Right cardiac atrium (tissue), 5 donors: ENCODE data around the gene CEP126. TPM values are rescaled to one million over a fixed set of nuclear protein-coding genes. Genes with fewer than 3 reads are reported as not detected.

Experiments
- ATAC-seq, 2 donors: fragments of 200-7000 bp; cut with Tn5 transposase; one replicate each; pipeline versions ENCODE4 v1.8.0 to v1.9.1; 2020; ENCODE audit warnings: moderate library complexity in 2 of 2, mild to moderate bottlenecking in 1 of 2
- DNase-seq, 3 donors: peaks; one replicate each; pipeline ENCODE4 v3.0.0-alpha.2; 2020
- H3K27ac ChIP-seq: one replicate; pipeline ENCODE4 v1.5.1; 2013; ENCODE audit warnings: mild to moderate bottlenecking, low read length, control low read depth, moderate library complexity
- H3K27me3 ChIP-seq: one replicate; pipeline ENCODE4 v1.6.1; 2013; ENCODE audit not compliant: control insufficient read depth, insufficient read depth
- H3K4me1 ChIP-seq: one replicate; pipeline ENCODE4 v1.6.1; 2013; ENCODE audit warnings: low read length; ENCODE audit not compliant: control insufficient read depth, insufficient read depth
- H3K4me3 ChIP-seq: one replicate; pipeline ENCODE4 v1.5.1; 2013; ENCODE audit warnings: low read length, control low read depth
- H3K9me3 ChIP-seq: one replicate; pipeline ENCODE4 v1.6.1; 2013; ENCODE audit warnings: low read length; ENCODE audit not compliant: control insufficient read depth
- WGBS: extraction: QIAGEN DNeasy Blood & Tissue Kit; methylation state at CpG from one replicate; pipeline ENCODE4 v1.1.7; 2013; 5-methylcytosine and 5-hydroxymethylcytosine counted together
- intact Hi-C, 4 donors: fragments of 100-400 bp; cut with DNase I; formaldehyde crosslinking; loops; one replicate each; pipeline versions ENCODE4 v1.11.0 to v1.14.0; 2022 to 2023
- polyA plus RNA-seq: library from polyadenylated mRNA; stranded (reverse); fragments of 200-250 nt; gene quantifications from one replicate; pipeline ENCODE4 v1.2.3, GENCODE V29; 2013
- total RNA-seq, 4 donors: library from RNA; stranded (reverse); fragmentation: NEBNext Ultra II Directional; extraction: Animal tissue kit (Norgen Biotek cat#: 25700); gene quantifications; one replicate each; pipeline ENCODE4 v1.2.1, GENCODE V29; 2021
- donor health status: healthy with polysubstance abuse.
- donor health status: DM: no; HTN: yes; CAD: no.
- donor health status: DM: no; HTN: no; CAD: no.
- donor health status: DM: no; HTN: yes; CAD: no; lungs with severe emphysema.
- donor health status: DM: yes; HTN: yes; CAD: no.

CEP126 gene
- total and polyA plus RNA-seq, 5 donors, result 3.1 to 7.2 (median 5.6) TPM

DNA sequence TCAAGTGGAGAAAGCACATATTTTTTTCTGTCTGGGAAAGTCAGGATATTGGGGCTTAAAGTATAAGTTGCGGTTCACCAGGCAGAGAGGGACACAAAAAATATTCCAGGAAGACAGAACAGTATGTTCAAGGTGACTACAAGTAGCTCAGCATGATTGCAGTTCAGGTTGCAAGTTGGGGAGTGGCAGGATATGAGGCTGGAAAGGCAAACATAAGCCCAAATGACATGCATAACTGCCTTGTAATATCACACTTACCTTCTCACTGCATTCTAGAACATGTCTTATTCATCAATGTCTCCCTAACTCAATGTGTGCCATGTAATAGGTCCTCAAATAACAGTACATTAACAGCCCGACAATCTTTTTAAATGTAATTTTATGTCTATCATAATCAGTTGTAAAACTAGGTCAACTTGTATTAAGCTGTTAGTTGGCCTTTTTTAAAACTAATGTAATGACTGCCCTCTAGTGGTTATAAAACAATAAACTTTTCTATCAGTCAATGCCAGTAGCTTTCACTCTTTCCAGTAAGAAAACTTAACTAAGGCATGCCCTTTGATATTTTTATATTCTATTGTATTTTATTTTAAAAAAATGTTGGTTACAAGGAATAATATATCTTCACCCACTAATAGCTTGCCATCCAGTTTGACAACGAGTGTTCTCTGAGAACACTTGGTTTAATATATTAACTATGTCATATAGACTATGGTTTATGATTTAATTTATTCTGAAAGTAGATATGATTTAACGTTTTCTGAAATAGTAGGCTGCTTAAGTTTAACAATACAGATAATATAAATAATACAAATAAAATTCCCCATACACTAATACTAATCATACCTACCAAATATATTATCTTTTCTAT lies 93.0 kb downstream of the CEP126 start:
- Histone ChIP-seq H3K4me1 (no peaks in the 10 kb centered on the region), H3K4me3 (no peak overlapping the region), H3K27ac (no peak overlapping the region), H3K27me3 (no peaks in the 10 kb centered on the region), H3K9me3 (no peaks in the 10 kb centered on the region)
- ATAC-seq, result peak; percentile 51 to 57
- intact Hi-C loops, result loop anchor here in 3 of 4 donors (2.0 to 5.0 kb wide), 2 partner anchors 146 to 147 kb away; no protein-coding TSS in a partner anchor
- WGBS, result 28% methylated on average over 4 of the region's 4 CpGs
- no peak for DNase-seq

GRCh38 chr11:102010776-102011494 lies 96.1 kb downstream of the CEP126 start:
- intact Hi-C loops, result loop anchor here in 1 of 4 donors (2.0 kb wide), 1 partner anchor 150 kb away; no protein-coding TSS in a partner anchor
- H3K4me1 ChIP-seq, result no peaks in the 10 kb centered on the region
- no peaks in the 10 kb centered on the region for H3K27me3 ChIP-seq
- H3K4me3 ChIP-seq, result no peak overlapping the region
- ATAC-seq (peak; percentile 92 to 98), DNase-seq (peak; percentile 84 to 90 (median 85))
- no peaks in the 10 kb centered on the region for H3K9me3 ChIP-seq
- 18% methylated on average over 12 of the region's 12 CpGs for WGBS
- no peak overlapping the region for H3K27ac ChIP-seq

DNA sequence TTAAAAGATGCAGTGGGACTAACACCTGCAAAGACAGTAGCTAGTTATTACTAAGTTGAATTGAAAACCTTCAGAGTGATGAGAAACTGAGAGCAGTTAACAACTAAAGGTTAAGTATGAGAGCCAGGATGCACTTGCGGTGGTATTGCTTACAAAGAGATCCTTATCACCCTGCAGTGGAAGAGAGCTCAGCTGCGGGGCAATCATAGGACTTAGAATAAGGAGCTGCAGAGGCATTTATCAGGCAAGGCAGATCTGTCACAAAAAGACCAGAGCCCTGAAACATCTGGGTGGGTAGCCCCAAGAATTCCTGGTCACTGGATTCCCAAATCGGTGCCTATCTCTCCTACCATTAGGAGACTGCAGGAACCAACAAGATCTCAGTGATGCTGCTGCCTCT lies 98.1 kb downstream of the CEP126 start:
- Histone ChIP-seq H3K27me3 (no peaks in the 10 kb centered on the region), H3K4me1 (no peaks in the 10 kb centered on the region), H3K9me3 (no peaks in the 10 kb centered on the region), H3K27ac (no peak overlapping the region), H3K4me3 (no peak overlapping the region)
- DNase-seq (no peak), ATAC-seq (no peak)
- 67% methylated on average over 3 of the region's 3 CpGs for WGBS
- intact Hi-C loops, result no loop called here

GRCh38 chr11:102014756-102015155 lies 99.9 kb downstream of the CEP126 start:
- intact Hi-C loops, result no loop called here
- WGBS, result 83% methylated on average over 5 of the region's 5 CpGs
- Histone ChIP-seq H3K4me1 (no peaks in the 10 kb centered on the region), H3K27me3 (no peaks in the 10 kb centered on the region), H3K27ac (no peak overlapping the region), H3K9me3 (no peaks in the 10 kb centered on the region), H3K4me3 (no peak overlapping the region)
- DNase-seq (no peak), ATAC-seq (no peak)

GRCh38 chr11:102017026-102017425 lies 102.2 kb downstream of the CEP126 start:
- ATAC-seq, result no peak

DNA sequence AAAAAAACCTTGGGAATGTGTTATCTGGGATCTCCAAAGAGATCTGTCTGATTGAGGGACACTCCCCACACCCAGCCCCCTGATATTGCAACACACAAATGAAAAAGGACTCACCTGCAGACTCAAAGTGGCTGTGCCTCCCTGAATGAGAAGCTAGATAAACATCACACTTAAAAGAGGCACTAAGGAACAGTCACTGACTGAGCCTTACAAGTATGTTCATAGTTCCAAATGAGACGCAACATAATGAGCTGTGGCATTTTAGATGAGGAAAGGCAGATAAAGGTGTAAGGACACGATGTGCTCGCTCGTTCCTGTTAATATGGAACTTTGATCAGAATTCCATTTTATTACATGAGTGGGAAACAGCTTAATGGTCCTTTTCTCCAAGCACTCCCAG lies 111.4 kb downstream of the CEP126 start:
- no peak overlapping the region for H3K27ac ChIP-seq
- intact Hi-C loops, result no loop called here
- no peak overlapping the region for H3K4me3 ChIP-seq
- no peaks in the 10 kb centered on the region for H3K9me3 ChIP-seq
- ATAC-seq, result no peak
- H3K27me3 ChIP-seq, result no peaks in the 10 kb centered on the region
- no peak for DNase-seq
- no peaks in the 10 kb centered on the region for H3K4me1 ChIP-seq
- 68% methylated on average over 4 of the region's 4 CpGs for WGBS

More at GRCh38 chr11:102017026-102017425, 102.2 kb downstream of the CEP126 start:
- Histone ChIP-seq H3K9me3 (no peaks in the 10 kb centered on the region), H3K4me1 (no peaks in the 10 kb centered on the region), H3K27me3 (no peaks in the 10 kb centered on the region), H3K4me3 (no peak overlapping the region), H3K27ac (no peak overlapping the region)
- 59% methylated on average over 3 of the region's 3 CpGs for WGBS
- intact Hi-C loops, result no loop called here
- DNase-seq, result no peak

GRCh38 chr11:102026959-102027358 lies 112.1 kb downstream of the CEP126 start:
- WGBS, result 13% methylated on average over 2 of the region's 2 CpGs
- no peaks in the 10 kb centered on the region for H3K27me3 ChIP-seq
- no peak for DNase-seq
- ATAC-seq, result no peak
- no peak overlapping the region for H3K27ac ChIP-seq
- intact Hi-C loops, result no loop called here
- H3K4me3 ChIP-seq, result no peak overlapping the region
- H3K9me3 ChIP-seq, result no peaks in the 10 kb centered on the region
- H3K4me1 ChIP-seq, result no peaks in the 10 kb centered on the region

- H3K27me3 ChIP-seq, result no peaks in the 10 kb centered on the region
- ATAC-seq (no peak), DNase-seq (no peak)
- no peaks in the 10 kb centered on the region for H3K4me1 ChIP-seq
- no peak overlapping the region for H3K27ac ChIP-seq
- intact Hi-C loops, result no loop called here
- H3K4me3 ChIP-seq, result no peak overlapping the region
- WGBS, result 73% methylated on average over 1 of the region's 1 CpG
- H3K9me3 ChIP-seq, result no peaks in the 10 kb centered on the region
Observed at GRCh38 chr11:102036757-102037156, 121.9 kb downstream of the CEP126 start.

DNA sequence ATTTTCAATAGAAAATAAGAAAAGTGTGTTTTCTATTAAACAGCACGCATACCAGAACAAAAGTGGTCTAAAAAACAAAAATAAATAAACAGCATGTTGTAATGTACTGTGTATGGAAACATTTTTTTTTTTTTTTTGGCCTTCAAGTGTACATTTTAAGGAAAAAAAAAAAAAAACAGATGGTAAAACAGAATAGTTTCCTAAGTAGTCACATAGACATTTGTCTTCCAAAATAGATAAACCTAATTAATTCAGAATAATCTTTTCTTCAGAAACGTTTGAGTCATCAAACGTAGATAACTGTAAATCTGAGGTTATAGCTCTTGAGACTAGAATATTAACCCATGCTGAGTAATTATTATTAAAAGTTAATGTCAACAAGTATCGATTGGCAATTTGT lies 132.0 kb downstream of the CEP126 start:
- no peaks in the 10 kb centered on the region for H3K27me3 ChIP-seq
- no peak overlapping the region for H3K27ac ChIP-seq
- no peaks in the 10 kb centered on the region for H3K4me1 ChIP-seq
- peak overlapping the region; percentile 49 for H3K4me3 ChIP-seq
- DNase-seq, result no peak
- no peaks in the 10 kb centered on the region for H3K9me3 ChIP-seq
- intact Hi-C loops, result no loop called here
- peak in 1 of 2 donors; percentile 29 for ATAC-seq
- 24% methylated on average over 4 of the region's 4 CpGs for WGBS

DNA sequence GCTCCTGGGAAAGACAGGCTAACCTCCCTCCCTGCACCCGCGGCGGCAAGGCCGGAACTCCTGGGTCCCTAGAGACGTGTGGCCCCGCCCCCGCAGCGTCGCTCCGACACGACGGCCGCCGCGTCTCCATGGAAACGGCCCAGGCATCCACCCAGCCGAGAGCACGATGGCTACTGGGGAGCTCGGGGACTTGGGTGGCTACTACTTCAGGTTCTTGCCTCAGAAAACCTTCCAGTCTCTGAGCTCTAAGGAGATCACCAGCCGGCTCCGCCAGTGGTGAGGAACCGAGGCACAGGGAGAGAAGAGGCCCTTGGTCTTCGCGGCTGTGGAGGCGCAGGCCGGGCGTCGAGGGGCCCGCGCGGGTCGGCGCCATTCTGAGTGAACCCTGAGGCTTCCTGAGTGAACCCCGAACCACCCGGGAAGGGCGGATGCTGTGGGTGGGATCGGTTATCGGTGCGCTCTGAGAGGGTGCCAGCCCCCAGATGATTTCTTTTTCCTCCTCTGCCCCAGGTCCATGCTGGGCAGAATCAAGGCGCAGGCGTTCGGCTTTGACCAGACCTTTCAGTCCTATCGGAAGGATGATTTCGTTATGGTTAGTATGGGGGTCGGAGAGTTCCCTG lies 132.6 kb downstream of the CEP126 start, which contains the start of gene CFAP300:
CFAP300 (plus strand) TSS at position 133 of the 620 bp plus-strand sequence; CDS start at position 167, 34 bp downstream.
- 2% methylated on average over 45 of the region's 45 CpGs for WGBS
- no peaks in the 10 kb centered on the region for H3K9me3 ChIP-seq
- intact Hi-C loops, result no loop called here

More for the DNA sequence above, 132.6 kb downstream of the CEP126 start, which contains the start of gene CFAP300:
- H3K4me3 ChIP-seq, result peak within 1 kb of the TSS; percentile 49
- H3K27me3 ChIP-seq, result no peaks in the 10 kb centered on the region
- H3K27ac ChIP-seq, result peak within 1 kb of the TSS; percentile 12
- ATAC-seq (peak; percentile 97 to 99), DNase-seq (peak; percentile 97 to 99 (median 98))
- H3K4me1 ChIP-seq, result no peaks in the 10 kb centered on the region
